ENCODE results near the gene ARHGEF9. TPM values are rescaled to one million over a fixed set of nuclear protein-coding genes. Genes with fewer than 3 reads are reported as not detected.

Gene ARHGEF9
- total and polyA plus RNA-seq, 2 of the 8 experiments (the other 6 are each of a cell fraction or from before 2014, with no cell fraction given), result 28.7 to 31.8 TPM

DNA sequence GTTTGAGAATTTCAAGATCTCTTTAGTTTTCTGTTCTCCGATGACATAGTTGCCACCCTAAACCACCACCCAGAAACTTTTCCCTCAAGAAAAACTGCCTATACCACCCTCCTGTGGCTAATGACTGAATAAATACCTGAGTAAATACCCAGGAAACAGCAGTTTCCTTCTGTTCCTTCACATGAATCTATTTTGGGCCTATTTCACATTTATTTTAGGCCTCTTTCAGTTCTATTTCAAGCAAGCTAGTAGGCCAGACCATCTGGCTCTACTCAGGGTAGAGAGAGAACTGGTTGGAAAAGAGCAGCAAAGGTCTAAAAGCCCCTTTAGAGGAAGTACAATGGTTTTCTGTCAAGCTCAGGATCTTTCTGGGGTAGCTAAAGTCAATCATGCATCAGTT lies 23.4 kb downstream of the ARHGEF9 start:
- no peak overlapping the region for H3K56ac ChIP-seq (replicated peaks; ENCODE audit: insufficient read length, low read depth, low read length)
- no peak overlapping the region for H3K18ac ChIP-seq (ENCODE audit: extremely low read depth, low read length)
- ChIA-PET CTCF (ENCODE audit: partially characterized antibody) (interaction anchor here (0.9 to 2.2 kb wide), 5 partner anchors 11 to 21 kb away, joined by 3 to 7 read pairs (median 4); no protein-coding TSS in a partner anchor), POLR2A (ENCODE audit: partially characterized antibody) (interaction anchor here (0.5 to 1.7 kb wide), 2 partner anchors 23 to 33 kb away, joined by 3 to 9 read pairs; partner anchors contain the start of gene ARHGEF9)
- no peak overlapping the region for H4K5ac ChIP-seq (ENCODE audit: insufficient read length, low read depth, low read length)
- H3K4me1 ChIP-seq (replicated peaks in 1 of 4; ENCODE audit: control insufficient read depth in 3 of 4, insufficient read depth in 4 of 4, low read length in 3 of 4), result no peaks in the 10 kb centered on the region
- no peak overlapping the region for H2BK120ac ChIP-seq (replicated peaks; ENCODE audit: low read depth, low read length)
- H4K20me1 ChIP-seq (replicated peaks in 1 of 2; ENCODE audit: control insufficient read depth in 1 of 2, insufficient read depth in 2 of 2, low read length in 2 of 2), result no peaks in the 10 kb centered on the region
- no peak overlapping the region for H3K14ac ChIP-seq (ENCODE audit: insufficient read length)
- H3K9ac ChIP-seq (replicated peaks in 1 of 4; ENCODE audit: extremely low read depth in 1 of 4, low read depth in 3 of 4, low read length in 3 of 4), result no peak overlapping the region
- H3K4me3 ChIP-seq (ENCODE audit: extremely low read depth in 1 of 4, insufficient read depth in 2 of 4, low read depth in 3 of 4, low read length in 4 of 4), result no peak overlapping the region
- WGBS, 2 experiments (ENCODE audit: extremely low coverage in 1 of 2, insufficient coverage in 1 of 2, insufficient read length in 1 of 2, insufficient replicate concordance in 2 of 2, low coverage in 1 of 2, low lambda C conversion rate in 2 of 2, missing lambda C conversion rate in 1 of 2), result 100% methylated on average over 1 of the region's 1 CpG; no CpG with 5 or more reads in 1 of the 2 experiments
- peaks cover 0 to 12% of the 10 kb centered on the region in 2 experiments; a peak in 2 of 4 replicates for H3K79me2 ChIP-seq (ENCODE audit: control insufficient read depth in 1 of 2, insufficient read depth in 2 of 2, low read length in 2 of 2)
- no peak overlapping the region for H4K8ac ChIP-seq (ENCODE audit: extremely low read depth, insufficient read depth, low read length)
- H3K9me3 ChIP-seq (ENCODE audit: insufficient read depth in 2 of 2, low read depth in 1 of 2, low read length in 1 of 2), result no peaks in the 10 kb centered on the region
- no peak overlapping the region for H3K23ac ChIP-seq (ENCODE audit: insufficient read length)
- peaks cover 0 to 2% (median 0%) of the 10 kb centered on the region in 4 experiments; a peak in 1 of 8 replicates for H3K36me3 ChIP-seq (ENCODE audit: control insufficient read depth in 2 of 4, insufficient read depth in 4 of 4, low read length in 3 of 4)
- no peak for DNase-seq (ENCODE audit: low read depth in 1 of 2, low spot score in 2 of 2)
- H3K4me2 ChIP-seq (ENCODE audit: insufficient read depth in 1 of 2, low read depth in 2 of 2, low read length in 2 of 2), result no peak overlapping the region
- peak; percentile 19 for FAIRE-seq
- H2AK5ac ChIP-seq (ENCODE audit: low read depth, low read length), result no peak overlapping the region
- H3K79me1 ChIP-seq (ENCODE audit: low read depth, low read length), result no peaks in the 10 kb centered on the region
- H4K91ac ChIP-seq (replicated peaks; ENCODE audit: insufficient read length, low read length), result no peak overlapping the region
- no peak overlapping the region for H2BK12ac ChIP-seq (ENCODE audit: low read depth, low read length)
- no peaks in the 10 kb centered on the region for H3K23me2 ChIP-seq (ENCODE audit: low read depth, low read length)
- H2BK5ac ChIP-seq (ENCODE audit: low read depth, low read length), result no peak overlapping the region
- no peak overlapping the region for H2AFZ ChIP-seq (ENCODE audit: low read length)
- H3K4ac ChIP-seq (replicated peaks; ENCODE audit: insufficient read length, low read depth, low read length), result no peak overlapping the region
- no peaks in the 10 kb centered on the region for H3K27me3 ChIP-seq (replicated peaks in 1 of 4; ENCODE audit: control insufficient read depth in 3 of 4, extremely low read depth in 1 of 4, insufficient read depth in 3 of 4, low read length in 3 of 4)
- TF ChIP-seq ZNF274 (IDR thresholded peaks at IDR 0.05; ENCODE audit: borderline replicate concordance, extremely low read depth, low read length) (no peak), GTF2F1 (IDR thresholded peaks at IDR 0.05; ENCODE audit: borderline replicate concordance, low read depth, low read length) (no peak), RAD21 (IDR thresholded peaks at IDR 0.05 in 1 of 2, conservative IDR thresholded peaks at IDR 0.05 in 1 of 2; ENCODE audit: low read depth in 2 of 2, low read length in 2 of 2) (peak; percentile 16 to 35; a peak in 2 of 4 replicates)
- TF ChIP-seq, protein P1, sequence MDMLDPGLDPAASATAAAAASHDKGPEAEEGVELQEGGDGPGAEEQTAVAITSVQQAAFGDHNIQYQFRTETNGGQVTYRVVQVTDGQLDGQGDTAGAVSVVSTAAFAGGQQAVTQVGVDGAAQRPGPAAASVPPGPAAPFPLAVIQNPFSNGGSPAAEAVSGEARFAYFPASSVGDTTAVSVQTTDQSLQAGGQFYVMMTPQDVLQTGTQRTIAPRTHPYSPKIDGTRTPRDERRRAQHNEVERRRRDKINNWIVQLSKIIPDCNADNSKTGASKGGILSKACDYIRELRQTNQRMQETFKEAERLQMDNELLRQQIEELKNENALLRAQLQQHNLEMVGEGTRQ (IDR thresholded peaks at IDR 0.05; ENCODE audit: low read length), result no peak
- no peak overlapping the region for H2BK20ac ChIP-seq (ENCODE audit: low read length)
- H2BK15ac ChIP-seq (ENCODE audit: low read length), result no peak overlapping the region
- no peak overlapping the region for H3K27ac ChIP-seq (ENCODE audit: low read depth, low read length)
